ENCODE measurements around the gene IRAK2.

GRCh38 chr3:10292505-10293419 is 128.0 kb downstream of the IRAK2 start, which contains the start of gene GHRL:
- TF ChIP-seq POLR2AphosphoS5 (IDR thresholded peaks at IDR 0.05) (no peak), EP300 (IDR thresholded peaks at IDR 0.05; ENCODE audit: low read depth) (no peak)
- TF ChIP-seq, protein P1, sequence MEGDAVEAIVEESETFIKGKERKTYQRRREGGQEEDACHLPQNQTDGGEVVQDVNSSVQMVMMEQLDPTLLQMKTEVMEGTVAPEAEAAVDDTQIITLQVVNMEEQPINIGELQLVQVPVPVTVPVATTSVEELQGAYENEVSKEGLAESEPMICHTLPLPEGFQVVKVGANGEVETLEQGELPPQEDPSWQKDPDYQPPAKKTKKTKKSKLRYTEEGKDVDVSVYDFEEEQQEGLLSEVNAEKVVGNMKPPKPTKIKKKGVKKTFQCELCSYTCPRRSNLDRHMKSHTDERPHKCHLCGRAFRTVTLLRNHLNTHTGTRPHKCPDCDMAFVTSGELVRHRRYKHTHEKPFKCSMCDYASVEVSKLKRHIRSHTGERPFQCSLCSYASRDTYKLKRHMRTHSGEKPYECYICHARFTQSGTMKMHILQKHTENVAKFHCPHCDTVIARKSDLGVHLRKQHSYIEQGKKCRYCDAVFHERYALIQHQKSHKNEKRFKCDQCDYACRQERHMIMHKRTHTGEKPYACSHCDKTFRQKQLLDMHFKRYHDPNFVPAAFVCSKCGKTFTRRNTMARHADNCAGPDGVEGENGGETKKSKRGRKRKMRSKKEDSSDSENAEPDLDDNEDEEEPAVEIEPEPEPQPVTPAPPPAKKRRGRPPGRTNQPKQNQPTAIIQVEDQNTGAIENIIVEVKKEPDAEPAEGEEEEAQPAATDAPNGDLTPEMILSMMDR (IDR thresholded peaks at IDR 0.05): no peak
